GM18867 (cell line): ENCODE measurements around the gene GPR179.

Experiments used
- ATAC-seq: cut with Tn5 transposase; IDR thresholded peaks from one replicate; pipeline ENCODE4 v1.9.1; 2021; ENCODE audit warnings: mild to moderate bottlenecking, moderate library complexity; ENCODE audit not compliant: unreplicated experiment

The GPR179 gene

GRCh38 chr17:38349097-38349730 is 5.5 kb upstream of the GPR179 start:
- ATAC-seq: no peak

DNA sequence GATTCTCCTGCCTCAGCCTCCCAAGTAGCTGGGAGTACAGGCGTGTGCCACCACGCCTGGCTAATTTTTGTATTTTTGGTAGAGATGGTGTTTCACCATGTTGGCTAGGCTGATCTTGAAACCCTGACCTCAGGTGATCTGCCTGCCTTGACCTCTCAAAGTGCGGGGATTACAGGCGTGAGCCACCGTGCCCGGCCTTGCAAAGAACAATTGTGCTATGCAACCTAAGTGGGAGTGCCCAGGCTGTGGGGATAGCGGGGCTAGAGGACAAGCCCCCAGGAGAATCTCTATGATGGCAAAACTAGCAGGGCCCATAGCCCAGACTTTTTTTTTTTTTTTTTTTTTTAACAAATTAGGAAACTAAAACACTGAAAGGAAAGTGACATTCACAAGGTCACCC is 2.0 kb upstream of the GPR179 start:
- no peak for ATAC-seq

GRCh38 chr17:38344420-38344745 is 627 bp upstream of the GPR179 start:
- ATAC-seq: no peak

- no peak for ATAC-seq
Observed at GRCh38 chr17:38342886-38343607, 709 bp downstream of the GPR179 start.

GRCh38 chr17:38341035-38341721 is 2.6 kb downstream of the GPR179 start:
- no peak for ATAC-seq

- no peak for ATAC-seq
Observed at GRCh38 chr17:38339891-38340290, 3.9 kb downstream of the GPR179 start.

DNA sequence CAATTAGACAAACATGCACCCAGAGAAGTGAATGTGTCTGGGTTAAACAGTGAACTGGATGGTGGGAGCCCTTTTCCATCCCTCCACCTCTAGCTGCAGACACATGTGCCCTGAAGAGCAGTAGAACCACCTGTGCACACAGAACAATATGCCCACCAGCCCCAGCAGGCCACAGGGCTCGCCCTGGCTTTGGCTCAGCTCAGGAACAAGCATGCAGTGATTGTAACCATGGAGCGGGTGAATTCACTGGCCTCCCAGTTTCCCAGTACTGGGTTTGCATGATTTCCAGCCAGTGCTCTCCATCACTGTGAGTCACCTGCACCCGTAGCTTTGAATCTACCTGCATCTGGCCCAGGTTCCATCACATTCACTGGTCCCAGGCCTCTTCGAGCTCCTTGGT is 5.2 kb downstream of the GPR179 start:
- no peak for ATAC-seq

DNA sequence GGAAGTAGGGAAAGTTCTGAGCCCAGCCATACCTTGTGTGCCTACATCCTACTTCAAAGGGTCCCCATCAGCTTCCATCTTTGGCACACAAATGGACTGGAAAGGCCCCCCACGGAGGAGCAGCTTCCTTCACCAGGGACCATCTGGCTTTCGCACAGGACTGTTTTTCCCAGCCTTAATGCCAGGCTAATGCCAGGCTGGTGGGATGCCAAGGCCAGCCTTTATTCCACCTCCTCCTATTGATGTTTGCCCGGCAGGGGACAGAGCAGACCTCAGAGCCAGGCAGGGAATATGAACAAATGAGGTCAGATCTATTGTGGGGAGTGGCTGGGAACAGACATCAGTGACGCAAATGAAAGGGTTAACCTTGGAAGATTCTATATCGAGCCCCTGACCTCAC is 5.7 kb downstream of the GPR179 start:
- no peak for ATAC-seq

GRCh38 chr17:38336838-38337237 is 6.9 kb downstream of the GPR179 start:
- no peak for ATAC-seq

DNA sequence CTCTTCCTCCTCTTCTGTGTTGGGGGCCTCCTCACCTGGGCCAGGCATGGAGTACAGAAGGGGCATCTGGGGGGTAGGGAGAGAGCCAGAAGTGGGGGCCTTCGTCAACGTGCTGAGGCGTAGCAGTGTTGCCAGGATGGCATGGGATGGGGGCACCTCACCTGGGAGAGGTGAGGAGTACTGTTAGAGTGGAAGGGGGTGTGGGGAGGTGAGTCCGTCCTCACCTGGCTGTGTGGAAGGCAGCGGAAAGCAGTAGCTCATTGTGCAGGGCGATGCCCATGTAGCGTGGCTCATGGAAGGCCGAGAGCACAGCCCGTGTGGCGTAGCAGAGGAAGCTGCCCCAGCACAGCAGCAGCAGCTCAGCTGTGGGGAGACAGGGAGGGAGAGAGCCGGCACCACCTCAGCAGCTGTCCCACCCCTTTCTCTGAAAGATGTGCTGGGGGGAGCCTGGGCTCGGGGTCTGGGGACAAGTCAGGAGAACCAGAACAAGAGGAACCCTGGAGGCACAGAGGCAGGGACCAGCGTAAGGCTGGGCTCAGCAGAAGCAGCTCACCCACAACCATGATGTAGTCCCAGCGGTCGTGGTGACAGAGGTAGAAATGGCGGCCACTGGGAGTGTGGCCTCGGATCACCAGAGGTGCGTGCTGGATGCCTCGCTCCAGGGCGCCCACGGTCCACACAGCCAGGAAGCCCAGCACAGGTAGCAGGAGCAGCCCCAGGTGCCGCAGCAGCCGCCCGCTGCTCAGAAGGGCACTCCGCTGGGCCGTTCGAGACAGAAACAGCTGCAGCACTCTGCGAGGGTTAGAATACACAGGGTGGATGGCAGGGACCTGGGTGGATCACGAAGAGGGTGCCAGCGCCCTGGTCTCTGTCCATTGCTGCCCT is 9.0 kb downstream of the GPR179 start:
- ATAC-seq: no peak

DNA sequence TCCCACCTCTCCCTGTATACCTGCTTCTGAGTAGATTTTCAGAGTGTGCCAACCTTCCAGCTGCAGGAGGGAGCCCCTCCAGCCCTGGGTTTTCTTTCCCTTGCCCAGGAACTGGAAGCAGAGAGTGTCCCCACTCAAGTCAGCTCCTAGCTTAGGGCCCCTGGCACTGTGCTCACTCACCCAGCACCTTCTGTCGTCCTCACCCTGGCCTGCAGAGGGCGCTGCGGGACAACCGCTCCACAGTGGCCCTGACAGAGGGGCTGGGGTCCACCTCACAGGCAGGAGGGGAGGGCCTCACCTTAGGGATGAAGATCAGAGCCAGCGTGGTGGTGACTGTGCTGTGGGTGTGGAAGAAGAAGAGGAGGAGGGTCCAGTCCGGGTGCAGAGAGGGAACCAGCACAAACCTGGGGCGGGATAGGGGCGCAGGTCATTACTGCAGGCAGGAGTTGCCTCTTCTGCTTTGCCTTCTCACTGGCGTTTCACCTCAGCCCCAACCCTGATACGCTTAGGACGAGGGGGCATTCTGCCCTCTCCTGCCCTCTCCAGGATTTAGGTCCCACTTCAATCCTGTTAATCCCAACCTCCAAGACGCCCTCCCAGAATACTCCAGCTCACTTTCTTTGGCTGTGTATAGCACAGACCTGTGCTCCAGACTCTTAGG is 10.0 kb downstream of the GPR179 start:
- no peak for ATAC-seq

DNA sequence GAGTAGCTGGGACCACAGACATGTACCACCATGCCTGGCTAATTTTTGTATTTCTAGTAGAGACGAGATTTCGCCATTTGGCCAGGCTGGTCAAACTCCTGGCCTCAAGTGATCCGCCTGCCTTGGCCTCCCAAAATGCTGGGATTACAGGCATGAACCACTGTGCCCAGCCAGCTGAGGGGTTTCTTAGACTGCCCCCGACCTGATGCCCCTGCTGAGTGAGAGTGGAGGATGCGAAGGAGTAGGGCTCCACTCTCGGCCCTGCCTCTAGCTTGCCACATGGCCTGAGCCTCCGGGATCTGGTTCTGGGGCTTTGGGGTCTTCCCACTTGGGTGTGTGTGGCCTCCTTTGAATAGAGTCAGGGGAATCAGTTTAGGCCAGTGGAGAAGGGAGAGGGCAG is 11.0 kb downstream of the GPR179 start:
- no peak for ATAC-seq

- no peak for ATAC-seq
Observed at GRCh38 chr17:38330941-38331411, 12.8 kb downstream of the GPR179 start.

DNA sequence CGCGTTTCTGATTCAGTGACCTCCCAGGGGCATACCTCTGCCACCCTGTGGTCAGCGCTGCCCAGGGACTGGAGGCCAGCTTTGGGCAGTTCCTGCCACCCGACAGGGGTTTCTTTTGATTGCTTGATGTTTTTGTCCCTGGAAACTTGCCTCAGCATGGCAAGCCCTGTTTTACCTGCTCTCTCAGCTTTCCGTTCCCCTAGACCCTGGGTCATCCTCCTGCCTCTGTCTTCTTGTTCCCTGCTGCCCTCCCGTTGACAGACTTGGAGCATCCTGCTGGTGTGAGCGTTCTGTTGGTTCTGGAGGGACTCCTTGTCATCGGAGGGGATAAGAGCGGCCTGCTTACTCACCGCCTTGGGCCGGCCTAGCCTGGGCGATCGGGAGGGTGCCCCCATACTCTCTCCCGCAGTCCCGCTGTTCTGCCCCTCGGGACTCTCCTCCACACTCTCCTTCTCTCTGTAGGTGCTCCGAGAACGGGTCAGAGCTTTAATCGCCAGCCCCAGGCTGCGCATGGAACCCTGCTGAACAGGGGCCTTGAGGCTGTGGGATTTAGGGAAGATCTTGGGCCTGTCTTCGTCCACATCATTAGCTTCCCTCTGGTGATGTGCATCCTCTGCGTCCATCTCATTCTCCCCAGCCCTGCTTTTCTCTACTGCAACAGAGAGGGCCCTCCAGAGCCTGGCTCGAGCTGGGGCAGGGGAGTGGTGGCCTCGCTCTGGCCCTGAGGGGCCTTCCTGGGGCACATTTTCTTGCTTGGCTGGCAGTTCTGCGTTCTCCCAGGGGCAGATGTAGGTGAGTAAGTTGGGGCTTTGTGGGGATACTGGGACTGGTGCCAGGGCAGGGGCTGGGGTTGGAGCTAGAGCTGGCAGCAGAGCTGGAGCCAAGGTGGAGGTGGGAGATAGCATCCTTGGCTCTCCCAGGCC is 13.7 kb downstream of the GPR179 start:
- no peak for ATAC-seq

DNA sequence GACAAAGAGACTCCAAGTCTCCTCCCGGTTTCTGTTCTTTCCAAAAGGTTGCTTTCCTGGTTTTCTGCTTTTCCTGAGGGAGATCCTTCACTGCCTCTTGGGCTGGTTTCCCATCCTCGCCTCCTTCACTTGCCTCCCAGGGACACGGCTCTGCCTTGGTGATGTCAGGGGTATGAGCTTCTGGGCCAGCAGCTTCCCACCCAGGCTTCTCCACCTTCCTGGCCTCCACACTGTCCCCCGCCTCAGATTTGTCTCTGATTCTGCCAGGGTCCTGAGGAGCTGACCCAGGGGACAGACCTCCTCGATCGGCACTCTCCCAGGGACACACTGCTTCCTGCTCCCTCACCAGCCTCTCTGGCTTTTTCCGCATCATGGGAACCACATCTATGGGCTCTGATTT is 14.5 kb downstream of the GPR179 start:
- ATAC-seq: no peak

GRCh38 chr17:38328620-38329019 is 15.1 kb downstream of the GPR179 start:
- ATAC-seq: no peak

DNA sequence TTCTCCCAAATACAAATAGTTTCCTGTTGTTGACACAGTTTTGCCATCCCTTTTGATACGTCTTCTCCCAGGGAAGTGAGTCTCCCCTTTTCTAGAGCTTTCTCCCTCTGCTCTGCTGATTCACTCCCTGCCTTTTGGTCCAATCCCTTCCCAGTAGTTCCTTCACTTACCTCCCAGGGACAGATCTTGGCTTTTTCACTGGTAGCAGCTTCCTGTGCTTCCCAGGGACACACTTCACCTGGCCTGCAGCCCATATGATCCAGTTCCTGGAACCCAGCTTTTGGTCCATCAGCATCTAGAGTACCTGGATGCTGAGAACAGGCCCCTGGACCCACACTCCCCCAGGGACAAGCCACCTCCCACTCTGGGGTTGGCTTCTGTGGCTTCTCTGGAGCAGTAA is 15.8 kb downstream of the GPR179 start:
- no peak for ATAC-seq

DNA sequence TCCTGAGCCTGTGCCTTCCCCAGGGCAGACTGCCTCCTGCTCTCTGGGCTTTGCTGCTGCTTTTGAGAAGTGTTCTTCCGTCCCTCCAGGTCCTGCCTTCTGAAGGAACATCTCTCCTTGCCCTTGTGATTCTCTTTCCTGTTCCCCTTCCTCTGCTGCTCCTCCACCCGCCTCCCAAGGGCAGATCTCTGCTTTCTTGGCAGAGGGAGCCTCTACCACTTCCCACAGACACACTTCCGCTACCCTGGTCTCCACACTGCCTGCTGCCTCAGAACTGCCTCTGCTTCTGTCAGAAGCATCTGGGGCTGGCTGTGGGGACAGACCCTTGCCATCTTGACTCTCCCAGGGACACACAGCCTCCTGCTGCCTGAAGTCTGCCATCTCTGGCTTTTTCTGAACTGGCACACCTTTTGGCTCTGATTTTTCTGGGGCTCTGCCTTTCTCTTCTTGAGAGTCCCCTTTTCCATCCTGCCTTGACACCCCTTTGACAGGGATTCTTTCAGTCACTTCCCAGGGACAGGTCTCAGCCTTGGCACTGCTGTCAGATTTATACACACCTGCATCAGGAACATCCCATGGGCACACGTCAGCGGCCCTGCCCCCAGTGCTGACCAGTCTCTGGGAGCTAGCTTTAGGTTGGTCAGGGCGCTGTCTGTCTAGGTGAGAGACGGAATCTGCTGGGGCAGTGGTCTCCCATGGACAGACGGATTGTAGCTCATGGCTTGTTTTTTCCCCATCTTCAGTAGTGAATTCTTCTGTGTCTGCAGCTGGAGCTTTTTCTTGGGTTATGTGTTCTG is 16.6 kb downstream of the GPR179 start:
- ATAC-seq: no peak
